Mesodermal cell (in vitro differentiated cells): Measurements from ENCODE around the gene GCNA.

ENCODE experiments used
- H3K27ac ChIP-seq: 2 replicates; pipeline ENCODE4 v1.7.0; 2013; ENCODE audit warnings: mild to moderate bottlenecking, low read depth, low read length, moderate library complexity; ENCODE audit not compliant: severe bottlenecking
- H3K36me3 ChIP-seq: 2 replicates; pipeline ENCODE4 v1.7.1; 2013; ENCODE audit warnings: mild to moderate bottlenecking, low read length, moderate library complexity; ENCODE audit not compliant: control insufficient read depth, insufficient read depth
- H3K4me1 ChIP-seq: one replicate; pipeline ENCODE4 v1.7.1; 2013; ENCODE audit warnings: mild to moderate bottlenecking, low read length; ENCODE audit not compliant: insufficient read depth, control insufficient read depth, poor library complexity, severe bottlenecking
- H3K4me3 ChIP-seq: 2 replicates; pipeline ENCODE4 v1.7.0; 2013; ENCODE audit warnings: low read length, control low read depth, mild to moderate bottlenecking; ENCODE audit not compliant: insufficient read depth, poor library complexity, severe bottlenecking; ENCODE audit errors: extremely low read depth
- H3K9me3 ChIP-seq: 2 replicates; pipeline ENCODE4 v1.7.1; 2013; ENCODE audit warnings: mild to moderate bottlenecking, low read length, moderate library complexity; ENCODE audit not compliant: control insufficient read depth
- WGBS, 2 experiments: methylation state at CpG; one replicate each; pipeline ENCODE4 v1.1.5; 2013; ENCODE audit warnings: missing lambda C conversion rate in 2 of 2; ENCODE audit not compliant: insufficient coverage in 2 of 2; 5-methylcytosine and 5-hydroxymethylcytosine counted together

GCNA gene

DNA sequence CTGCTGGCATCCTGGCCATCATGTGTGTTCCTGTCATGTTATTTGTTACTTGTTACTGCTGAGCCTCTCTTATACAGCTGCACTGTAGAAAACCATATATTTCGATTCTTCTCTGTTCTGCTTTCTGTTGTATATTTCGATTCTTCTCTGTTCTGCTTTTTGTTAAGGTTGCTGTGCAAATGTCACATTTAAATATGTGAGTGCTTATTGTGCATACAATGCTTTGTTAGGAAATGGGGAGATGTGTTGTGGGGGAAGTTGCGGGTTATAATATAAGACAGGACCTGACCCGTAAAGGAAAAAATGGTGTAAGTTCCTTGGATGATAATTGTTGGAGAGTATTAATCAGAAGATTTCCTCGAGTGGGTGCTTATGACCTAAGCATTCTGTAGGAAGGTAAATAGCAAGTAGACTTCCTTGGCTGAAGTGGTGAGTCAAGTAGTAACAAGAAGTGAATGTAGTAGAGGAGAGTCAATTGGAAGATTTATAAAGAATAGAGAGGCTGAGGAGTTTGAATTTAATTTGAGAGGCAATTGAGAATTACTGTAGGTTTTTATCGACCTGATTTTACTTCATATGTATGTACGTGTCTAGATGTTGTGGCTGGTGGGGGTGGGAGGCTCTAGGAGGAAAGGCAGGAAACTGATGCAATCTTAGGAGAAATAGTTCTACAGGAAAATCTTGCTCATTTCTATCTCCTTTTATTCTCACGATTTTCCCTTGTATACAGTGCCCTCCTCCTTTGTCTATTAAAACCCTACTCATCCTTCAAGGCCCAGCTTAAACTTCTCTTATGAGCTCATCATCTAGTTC, 36.8 kb upstream of the GCNA start:
- H3K4me1 ChIP-seq = peaks cover 2% of the 10 kb centered on the region
- WGBS, 2 experiments = 87 to 100% methylated on average over 2 to 3 of the region's 8 CpGs
- H3K36me3 ChIP-seq = peaks cover 45% of the 10 kb centered on the region
- H3K9me3 ChIP-seq = no peaks in the 10 kb centered on the region
- no peak overlapping the region for H3K4me3 ChIP-seq
- H3K27ac ChIP-seq = peak overlapping the region; percentile 66

DNA sequence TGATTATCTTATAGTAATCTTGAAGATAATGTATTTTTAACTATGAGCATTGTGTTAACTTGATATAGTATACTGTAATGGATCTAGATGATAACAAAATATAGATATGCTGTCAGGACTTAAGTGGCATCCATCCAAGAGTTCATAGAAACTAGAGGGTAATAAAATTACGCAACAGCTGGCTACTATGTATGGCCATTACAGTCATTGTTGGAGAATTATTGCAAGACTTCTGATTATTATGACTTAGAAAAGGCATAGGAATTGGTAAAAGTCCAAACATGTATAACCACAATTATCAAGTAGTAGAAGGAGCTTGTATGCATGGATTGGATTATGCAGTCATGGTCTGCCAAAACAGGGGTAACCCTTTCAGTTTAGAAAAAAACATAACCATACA, 35.8 kb upstream of the GCNA start:
- no peaks in the 10 kb centered on the region for H3K9me3 ChIP-seq
- WGBS, 2 experiments = no CpG with 5 or more reads among the region's 1 CpG
- no peak overlapping the region for H3K27ac ChIP-seq
- H3K36me3 ChIP-seq = peaks cover 53% of the 10 kb centered on the region
- peaks cover 2% of the 10 kb centered on the region for H3K4me1 ChIP-seq
- no peak overlapping the region for H3K4me3 ChIP-seq

DNA sequence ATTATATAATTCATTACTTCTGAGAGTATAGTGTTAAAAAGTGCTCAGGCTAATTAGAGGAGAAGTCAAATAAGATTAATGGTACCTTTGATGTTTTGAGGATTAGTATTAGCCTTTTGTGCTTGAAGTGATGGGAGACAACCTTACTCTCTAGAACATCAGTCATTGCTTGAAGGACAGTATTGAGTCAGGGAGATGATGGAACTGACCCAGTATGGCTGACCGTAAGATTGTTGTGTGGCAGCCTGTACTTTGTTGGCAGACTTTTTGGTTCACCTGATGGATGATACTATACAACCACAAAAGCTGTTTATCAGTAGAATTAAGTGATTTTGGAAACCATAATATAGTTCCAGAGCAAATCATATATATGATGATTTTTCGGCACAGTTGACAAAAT, 35.4 kb upstream of the GCNA start:
- no peak overlapping the region for H3K27ac ChIP-seq

DNA sequence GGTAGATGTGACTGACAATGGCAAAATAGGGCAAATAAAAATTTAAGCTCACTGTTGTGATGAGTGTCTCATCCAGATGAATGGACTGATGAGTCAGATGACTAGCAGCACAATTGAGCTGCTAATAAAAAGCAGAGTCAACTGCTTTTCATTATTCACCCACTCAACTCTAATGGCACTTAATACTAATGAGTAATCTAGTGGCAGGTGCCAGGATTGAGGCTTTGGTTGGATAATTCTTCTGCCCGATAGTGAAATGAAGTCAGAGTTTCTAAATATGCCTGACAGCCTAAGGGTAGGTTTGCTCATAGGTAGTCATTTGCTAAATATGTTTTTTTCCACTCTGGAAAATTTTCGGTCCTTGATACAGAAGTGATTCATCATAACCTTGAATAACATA, 34.9 kb upstream of the GCNA start:
- H3K4me3 ChIP-seq = no peak overlapping the region
- no CpG with 5 or more reads among the region's 2 CpGs for WGBS, 2 experiments
- H3K36me3 ChIP-seq = peaks cover 55% of the 10 kb centered on the region
- no peaks in the 10 kb centered on the region for H3K9me3 ChIP-seq
- peaks cover 2% of the 10 kb centered on the region for H3K4me1 ChIP-seq
- H3K27ac ChIP-seq = no peak overlapping the region

More for the DNA sequence above, 35.4 kb upstream of the GCNA start:
- H3K4me1 ChIP-seq = peaks cover 2% of the 10 kb centered on the region
- H3K36me3 ChIP-seq = peaks cover 52% of the 10 kb centered on the region
- H3K9me3 ChIP-seq = no peaks in the 10 kb centered on the region
- WGBS, 2 experiments = no CpG with 5 or more reads among the region's 2 CpGs
- H3K4me3 ChIP-seq = no peak overlapping the region

DNA sequence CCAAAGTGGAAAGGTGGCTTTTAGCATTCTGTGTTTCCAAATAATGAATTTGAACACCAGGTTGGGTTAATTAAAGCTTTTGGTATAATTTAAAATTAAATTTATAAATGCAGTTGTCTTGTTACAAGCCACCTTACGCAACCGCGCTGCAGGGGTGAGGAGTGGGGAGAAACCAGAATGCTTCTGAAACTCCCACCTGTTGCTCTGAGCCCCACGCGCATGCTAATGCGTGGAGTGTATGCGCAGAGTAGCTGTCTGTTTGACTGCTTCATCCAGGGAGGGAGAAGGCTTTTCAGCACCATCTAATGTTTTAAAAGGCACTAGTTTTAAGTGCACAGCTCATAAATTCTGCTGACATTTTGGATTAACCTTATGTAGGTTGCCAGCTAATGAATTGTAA, 32.9 kb upstream of the GCNA start:
- WGBS, 2 experiments = 97 to 100% methylated on average over 1 to 6 of the region's 7 CpGs
- Histone ChIP-seq H3K36me3 (peaks cover 56% of the 10 kb centered on the region), H3K9me3 (no peaks in the 10 kb centered on the region), H3K4me1 (no peaks in the 10 kb centered on the region), H3K27ac (no peak overlapping the region), H3K4me3 (no peak overlapping the region)

DNA sequence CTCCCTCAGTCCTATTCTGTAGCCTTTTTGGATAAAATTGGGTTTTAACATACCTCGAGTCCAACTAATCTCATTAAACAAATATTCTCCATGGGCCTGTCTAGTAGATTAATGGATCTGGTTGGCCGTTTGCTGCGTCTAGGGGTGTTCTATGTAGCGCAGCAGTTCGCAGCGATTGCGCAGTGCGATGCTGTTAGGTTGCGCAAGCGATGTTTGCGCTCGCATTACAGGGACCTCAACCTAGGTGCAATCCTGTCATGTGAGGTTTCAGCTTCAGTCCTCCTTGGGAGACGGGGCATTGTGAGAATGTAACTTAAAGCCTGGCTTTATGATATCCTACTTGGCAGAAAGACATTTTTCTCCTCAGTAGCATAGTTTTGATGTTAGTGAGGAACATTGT, 31.4 kb upstream of the GCNA start:
- WGBS, 2 experiments = 97 to 98% methylated on average over 5 to 8 of the region's 13 CpGs
- H3K36me3 ChIP-seq = peaks cover 60% of the 10 kb centered on the region

DNA sequence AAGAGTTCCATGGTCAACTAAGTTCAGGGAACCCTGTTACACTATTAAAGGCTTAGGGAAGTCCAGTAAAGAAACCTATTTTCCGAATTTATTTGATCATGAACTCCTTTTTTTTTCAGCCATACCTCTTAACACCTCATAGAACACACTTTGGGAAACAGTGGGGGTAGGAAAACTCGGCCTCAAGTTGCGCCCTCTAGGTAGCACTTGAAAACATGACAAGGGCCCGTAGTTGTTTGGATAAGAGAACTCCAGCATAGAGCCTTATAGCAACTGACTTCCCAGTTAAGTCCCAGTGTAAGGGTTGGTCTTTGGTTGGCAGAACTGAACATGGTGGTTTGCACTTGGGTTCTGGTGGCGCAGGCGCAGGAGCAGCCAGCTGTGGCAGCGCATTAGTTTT, 30.9 kb upstream of the GCNA start:
- H3K27ac ChIP-seq = no peak overlapping the region
- 100% methylated on average over 1 of the region's 7 CpGs; no CpG with 5 or more reads in 1 of the 2 experiments for WGBS, 2 experiments

More for the DNA sequence above, 31.4 kb upstream of the GCNA start:
- Histone ChIP-seq H3K4me1 (no peaks in the 10 kb centered on the region), H3K9me3 (no peaks in the 10 kb centered on the region), H3K27ac (no peak overlapping the region), H3K4me3 (no peak overlapping the region)

DNA sequence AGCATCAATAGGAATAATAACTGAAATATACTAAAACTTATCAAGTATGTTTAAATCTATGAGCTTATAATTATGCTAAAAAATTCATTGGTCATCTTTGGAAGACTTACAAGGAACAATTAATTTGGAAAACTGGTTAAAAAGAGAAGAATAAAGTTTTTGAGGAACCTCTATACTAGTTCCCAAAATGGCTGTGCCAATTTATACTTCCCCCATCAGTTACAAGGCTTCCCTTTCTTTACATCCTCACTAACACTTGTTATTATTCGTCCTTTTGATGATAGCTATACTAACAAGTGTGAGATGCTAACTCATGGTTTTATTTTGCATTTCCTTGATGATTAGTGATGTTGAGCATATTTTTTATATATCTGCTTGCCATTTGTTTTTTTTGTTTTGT, 28.3 kb upstream of the GCNA start:
- Histone ChIP-seq H3K9me3 (no peaks in the 10 kb centered on the region), H3K36me3 (peaks cover 62% of the 10 kb centered on the region), H3K27ac (no peak overlapping the region), H3K4me3 (no peak overlapping the region), H3K4me1 (no peaks in the 10 kb centered on the region)
- no CpG with 5 or more reads among the region's 1 CpG for WGBS, 2 experiments

More for the DNA sequence above, 30.9 kb upstream of the GCNA start:
- Histone ChIP-seq H3K36me3 (peaks cover 64% of the 10 kb centered on the region), H3K4me3 (no peak overlapping the region), H3K4me1 (no peaks in the 10 kb centered on the region), H3K9me3 (no peaks in the 10 kb centered on the region)

DNA sequence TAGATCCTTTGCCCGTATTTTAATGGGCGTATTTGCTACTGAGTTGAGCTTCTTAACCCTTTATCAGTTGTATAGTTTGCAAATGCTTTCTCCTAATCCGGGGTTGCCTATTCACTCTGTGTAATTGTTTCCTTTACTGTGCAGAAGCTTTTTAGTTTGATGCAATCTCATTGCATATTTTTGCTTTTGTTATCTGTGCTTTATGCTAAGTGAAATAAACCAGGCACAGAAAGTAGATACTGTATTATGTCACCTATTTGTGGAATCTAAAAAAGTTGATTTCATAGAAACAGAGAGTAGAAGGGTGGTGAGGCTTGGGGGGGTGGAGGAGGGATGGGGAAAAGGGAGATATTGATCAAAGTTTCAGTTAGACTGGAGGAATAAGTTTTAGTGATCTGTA, 27.7 kb upstream of the GCNA start:
- 100% methylated on average over 1 of the region's 3 CpGs; no CpG with 5 or more reads in 1 of the 2 experiments for WGBS, 2 experiments
- no peak overlapping the region for H3K27ac ChIP-seq
- H3K4me1 ChIP-seq = no peaks in the 10 kb centered on the region
- H3K9me3 ChIP-seq = no peaks in the 10 kb centered on the region
- H3K4me3 ChIP-seq = no peak overlapping the region
- peaks cover 64% of the 10 kb centered on the region for H3K36me3 ChIP-seq

DNA sequence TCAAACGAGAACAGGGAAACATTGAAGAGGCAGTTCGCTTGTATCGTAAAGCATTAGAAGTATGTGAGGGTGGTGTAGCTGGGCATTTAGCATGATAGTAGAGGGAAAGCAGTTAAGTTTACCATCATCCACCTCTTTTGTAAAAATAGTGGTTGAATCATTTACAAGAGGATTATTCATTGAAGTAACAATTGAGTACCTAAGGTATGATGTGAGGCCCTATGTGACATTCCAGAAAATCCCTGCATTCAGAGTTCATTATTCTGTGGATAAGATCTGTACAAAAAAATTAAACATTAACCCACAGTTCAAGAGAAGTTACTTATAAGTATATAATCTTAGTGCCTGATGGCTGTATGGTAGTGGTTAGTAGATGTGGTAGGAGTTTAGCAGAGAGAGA, 22.2 kb upstream of the GCNA start:
- Histone ChIP-seq H3K4me3 (no peak overlapping the region), H3K9me3 (no peaks in the 10 kb centered on the region), H3K36me3 (peaks cover 72% of the 10 kb centered on the region), H3K27ac (no peak overlapping the region), H3K4me1 (no peaks in the 10 kb centered on the region)
- WGBS, 2 experiments = no CpG with 5 or more reads among the region's 3 CpGs

DNA sequence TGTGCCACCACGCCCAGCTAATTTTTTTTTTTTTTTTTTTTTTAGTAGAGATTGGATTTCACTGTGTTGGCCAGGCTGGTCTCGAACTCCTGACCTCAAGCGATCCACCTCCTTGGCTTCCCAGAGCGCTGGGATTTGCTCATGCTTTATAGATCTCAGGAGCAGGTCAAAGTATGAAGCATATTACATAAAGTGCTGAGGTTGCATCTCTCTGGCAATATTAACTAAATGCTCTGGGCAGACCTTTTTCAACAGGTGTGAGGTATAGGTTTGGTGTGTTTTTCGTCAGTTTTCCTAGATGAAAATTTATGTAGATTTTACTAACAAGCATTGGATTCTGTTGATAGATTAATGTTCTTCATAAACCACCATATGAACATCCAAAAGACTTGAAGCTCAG, 19.3 kb upstream of the GCNA start:
- H3K4me3 ChIP-seq = no peak overlapping the region
- H3K9me3 ChIP-seq = no peaks in the 10 kb centered on the region
- no peaks in the 10 kb centered on the region for H3K4me1 ChIP-seq
- 100% methylated on average over 1 of the region's 5 CpGs; no CpG with 5 or more reads in 1 of the 2 experiments for WGBS, 2 experiments
- H3K27ac ChIP-seq = no peak overlapping the region
- peaks cover 83% of the 10 kb centered on the region for H3K36me3 ChIP-seq
